ENCODE results near the gene TBC1D3C. TPM values are rescaled to one million over a fixed set of nuclear protein-coding genes. Genes with fewer than 3 reads are reported as not detected.

Gene TBC1D3C
- 1.3 TPM in 1 of 2 replicates, not detected in the other for total RNA-seq

DNA sequence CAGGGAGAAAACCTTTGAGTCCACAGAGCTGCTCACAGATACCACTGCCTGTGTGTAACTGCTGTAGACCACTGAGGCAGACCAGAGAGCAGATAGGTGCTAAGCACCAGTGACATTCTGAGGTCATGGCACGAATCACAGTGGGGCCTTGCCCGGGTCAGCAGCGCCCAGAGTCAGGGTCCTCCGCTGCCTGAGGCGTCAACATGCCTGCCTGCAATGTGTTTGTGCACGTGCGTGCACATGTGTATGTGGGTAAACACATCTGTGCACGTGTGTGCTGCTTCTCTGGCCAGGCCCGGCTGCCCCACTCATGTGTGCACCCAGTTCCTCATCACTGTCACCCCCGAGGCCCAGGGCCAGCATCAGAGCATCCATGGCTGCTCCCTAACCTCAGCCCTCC is at the start of gene TBC1D3C:
Gene TBC1D3C (minus strand): TSS at position 101 of the 400 bp plus-strand sequence. CDS start 1,568 bp downstream, outside the sequence.

Small RNAs within 50 kb of the gene (small RNA-seq; reads per million reads assigned to genes)
- not detected for gene RF00019

Other genes with a start within 250 kb of the TBC1D3C start
- not detected in 2 replicates for gene TBC1D3K, start 144.2 kb downstream of the TBC1D3C start, total RNA-seq
- gene TBC1D3L, start 79.6 kb downstream of the TBC1D3C start, total RNA-seq: 1.2 and 3.7 TPM in 2 replicates
- not detected in 2 replicates for gene TBC1D3D, start 64.7 kb downstream of the TBC1D3C start, total RNA-seq
- not detected in 2 replicates for gene TBC1D3E, start 59.3 kb upstream of the TBC1D3C start, total RNA-seq
- not detected in 2 replicates for gene TBC1D3, start 123.9 kb upstream of the TBC1D3C start, total RNA-seq
- gene MRPL45, start 228.5 kb upstream of the TBC1D3C start, total RNA-seq: 29.9 and 31.7 TPM in 2 replicates